ENCODE measurements around the gene ACAP1.
A peak's percentile ranks its signal among the peaks of the same experiment; 100 is the strongest.

ACAP1 gene

GRCh38 chr17:7313088-7313889, 23.0 kb upstream of the ACAP1 start:
- TF ChIP-seq CTCF (IDR thresholded peaks at IDR 0.05; ENCODE audit: low read length, missing control alignments), result no peak
- H3K4me3 ChIP-seq (replicated peaks; ENCODE audit: low read depth, low read length), result no peak overlapping the region
- no peak for DNase-seq (ENCODE audit: low read depth)

DNA sequence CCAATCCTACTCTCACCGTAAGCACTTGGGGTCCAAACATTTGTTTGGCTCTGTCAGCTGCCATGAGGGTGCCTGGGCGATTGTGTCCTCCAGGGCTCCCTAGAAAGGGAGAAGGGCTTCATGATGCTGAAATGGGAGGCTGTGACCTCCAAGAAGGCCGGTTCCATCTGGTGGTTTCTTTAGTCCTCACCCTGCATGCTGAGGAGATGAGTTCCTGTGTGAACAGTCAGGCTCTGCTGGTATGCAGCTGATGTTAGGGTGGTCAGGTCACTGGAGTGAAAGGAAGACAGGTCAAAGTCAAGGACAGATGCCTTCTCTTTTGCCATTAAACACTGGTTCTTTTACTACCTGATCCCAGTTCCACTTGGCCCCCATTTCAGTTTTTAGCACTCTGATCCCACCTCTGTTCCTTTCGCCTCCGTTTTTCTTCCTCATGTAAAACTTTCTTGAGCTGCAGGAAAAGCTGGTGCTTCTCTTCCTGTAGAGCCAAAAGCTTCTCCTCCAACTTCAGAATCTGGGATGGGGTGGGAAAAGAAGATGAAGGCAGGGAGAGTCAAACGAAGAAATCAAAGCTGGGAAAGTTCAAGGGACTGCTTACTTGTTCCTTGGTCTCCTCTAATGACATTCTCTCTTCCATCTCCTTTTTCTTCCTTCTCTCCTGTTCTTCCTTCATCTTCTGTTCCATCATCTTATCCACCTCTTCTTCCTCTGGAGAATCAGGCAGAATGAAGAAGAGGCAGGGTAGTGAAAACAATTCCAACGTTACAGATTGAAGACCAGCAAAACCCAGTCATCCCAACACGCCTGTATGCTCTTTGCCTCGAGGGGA, 22.2 kb upstream of the ACAP1 start:
- DNase-seq (ENCODE audit: low read depth), result no peak
- H3K4me3 ChIP-seq (replicated peaks; ENCODE audit: low read depth, low read length), result peak overlapping the region; percentile 82
- no peak for TF ChIP-seq CTCF (IDR thresholded peaks at IDR 0.05; ENCODE audit: low read length, missing control alignments)

DNA sequence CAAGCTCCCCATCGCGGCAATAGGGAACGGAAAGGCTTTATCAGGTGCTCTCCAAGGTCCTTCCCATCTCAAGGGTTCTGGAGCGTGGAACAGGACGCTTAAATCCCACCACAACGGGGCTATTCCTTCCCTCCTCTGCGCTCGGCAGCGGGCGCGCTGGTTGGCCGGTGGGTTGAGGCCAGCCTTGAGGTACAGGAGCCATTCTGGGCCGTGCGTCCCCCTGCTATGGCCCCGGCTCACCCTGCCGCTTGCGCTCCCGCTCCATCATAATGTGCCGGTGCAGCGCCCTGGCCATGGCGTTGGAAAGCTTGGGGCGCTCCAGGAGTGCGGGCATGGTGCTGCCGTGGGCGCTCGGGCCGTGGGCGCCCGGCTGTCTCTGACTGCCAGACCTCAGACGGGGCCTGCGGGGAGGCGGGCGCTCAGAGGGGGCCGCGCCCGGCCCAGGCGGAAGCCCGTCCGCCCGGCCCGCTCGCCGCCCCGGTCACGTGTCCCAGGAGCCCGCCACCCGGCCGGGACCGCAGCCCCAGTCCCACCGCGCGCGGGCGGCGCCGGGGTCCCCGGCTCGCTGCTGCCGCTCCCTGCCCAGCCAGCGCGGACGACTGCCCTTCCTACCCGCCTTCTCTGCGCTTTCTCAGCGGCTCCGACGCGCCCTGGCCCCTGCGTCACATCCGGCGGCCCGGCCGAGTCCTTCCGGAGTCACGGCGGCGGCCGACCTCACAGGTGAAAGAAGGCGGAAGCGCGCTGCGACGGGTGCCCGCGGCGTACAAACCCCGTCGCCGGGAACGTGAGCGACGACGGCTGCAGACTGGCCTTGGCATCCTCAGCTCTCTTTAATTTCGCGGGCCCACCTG, 21.4 kb upstream of the ACAP1 start, which contains the start of gene GPS2:
Gene GPS2, minus strand, starts transcription at position 642 of the 851 bp plus-strand sequence. Its CDS starts 308 bp downstream, at position 334.
- H3K4me3 ChIP-seq (replicated peaks; ENCODE audit: low read depth, low read length), result peak within 1 kb of the TSS; percentile 82
- no peak for TF ChIP-seq CTCF (IDR thresholded peaks at IDR 0.05; ENCODE audit: low read length, missing control alignments)
- DNase-seq (ENCODE audit: low read depth), result peak; percentile 76

GRCh38 chr17:7315570-7316235, 20.6 kb upstream of the ACAP1 start:
- DNase-seq (ENCODE audit: low read depth), result no peak
- peak overlapping the region; percentile 82 for H3K4me3 ChIP-seq (replicated peaks; ENCODE audit: low read depth, low read length)
- TF ChIP-seq CTCF (IDR thresholded peaks at IDR 0.05; ENCODE audit: low read length, missing control alignments), result no peak

GRCh38 chr17:7317161-7317803, 19.0 kb upstream of the ACAP1 start:
- TF ChIP-seq CTCF (IDR thresholded peaks at IDR 0.05; ENCODE audit: low read length, missing control alignments), result no peak
- H3K4me3 ChIP-seq (replicated peaks; ENCODE audit: low read depth, low read length), result no peak overlapping the region
- no peak for DNase-seq (ENCODE audit: low read depth)
